ENCODE results near the gene SMYD3. TPM values are rescaled to one million over a fixed set of nuclear protein-coding genes. Genes with fewer than 3 reads are reported as not detected.

The SMYD3 gene
- total and polyA plus RNA-seq, 2 of the 4 experiments (the other 2 are of a cell fraction), result 26.5 to 37.6 TPM

- ATAC-seq (ENCODE audit: low read depth) (no peak), DNase-seq (peak; percentile 2)
- Histone ChIP-seq H4K91ac (ENCODE audit: insufficient read depth, low read depth, low read length) (no peak overlapping the region), H2AK9ac (replicated peaks; ENCODE audit: low read depth, low read length, poor library complexity) (no peak overlapping the region), H3K9ac (ENCODE audit: low read depth, low read length) (no peak overlapping the region), H2AK5ac (ENCODE audit: low read depth, low read length) (no peak overlapping the region), H3K18ac (ENCODE audit: low read depth, low read length) (no peak overlapping the region), H2BK20ac (ENCODE audit: low read depth, low read length) (no peak overlapping the region), H4K5ac (ENCODE audit: low read depth, low read length) (no peak overlapping the region), H3K27me3 (ENCODE audit: control insufficient read depth, insufficient read depth, low read length) (peaks cover 13% of the 10 kb centered on the region), H2BK15ac (ENCODE audit: low read depth, low read length) (no peak overlapping the region), H3K56ac (ENCODE audit: extremely low read depth, insufficient read depth, low read length) (no peak overlapping the region), H3K4me2 (ENCODE audit: low read depth, low read length) (no peak overlapping the region), H3K9me3 (ENCODE audit: control insufficient read depth, insufficient read depth, low read length) (peaks cover 13% of the 10 kb centered on the region), H2BK5ac (ENCODE audit: low read depth, low read length, poor library complexity, severe bottlenecking) (no peak overlapping the region), H4K8ac (ENCODE audit: low read depth in 2 of 2, low read length in 2 of 2) (no peak overlapping the region), H4K20me1 (ENCODE audit: insufficient read depth, low read length) (no peaks in the 10 kb centered on the region), H3K4me1 (ENCODE audit: control insufficient read depth, insufficient read depth, low read length) (no peaks in the 10 kb centered on the region), H3K36me3 (ENCODE audit: control insufficient read depth, insufficient read depth, low read length) (no peaks in the 10 kb centered on the region), H3K79me1 (ENCODE audit: low read depth in 1 of 2, low read length in 2 of 2) (no peaks in the 10 kb centered on the region), H2AFZ (replicated peaks; ENCODE audit: low read length, poor library complexity) (no peak overlapping the region), H3K9me1 (ENCODE audit: insufficient read depth, low read length) (no peaks in the 10 kb centered on the region), H3K4ac (ENCODE audit: low read depth, low read length) (no peak overlapping the region), H3K4me3 (ENCODE audit: insufficient read depth, low read depth, low read length) (no peak overlapping the region), H3K14ac (replicated peaks; ENCODE audit: low read depth, low read length) (no peak overlapping the region), H2BK120ac (ENCODE audit: low read depth, low read length) (no peak overlapping the region), H3K27ac (ENCODE audit: insufficient read depth, low read length) (no peak overlapping the region), H3K23ac (ENCODE audit: low read depth, low read length) (no peak overlapping the region)
- POLR2A ChIA-PET (ENCODE audit: unreplicated experiment), result no interaction called here
- no CpG with 5 or more reads among the region's 1 CpG for WGBS, 2 experiments (ENCODE audit: extremely low coverage in 2 of 2, insufficient read length in 1 of 2)
- in situ Hi-C loops (cut with MboI; ENCODE audit: low sequenced_read_pairs) (no loop called here), intact Hi-C loops (cut with micrococcal nuclease) (no loop called here), dilution Hi-C loops (cut with HindIII; ENCODE audit: low sequenced_read_pairs, unreplicated experiment) (no loop called here)
- BruUV-seq (replicated peaks), result no TSS peak
- peak; percentile 15; the same call in 1 of the 2 replicates for TF ChIP-seq CTCF (conservative IDR thresholded peaks at IDR 0.05; ENCODE audit: low read depth, low read length)
- TF ChIP-seq POLR2A (IDR thresholded peaks at IDR 0.05; ENCODE audit: low read depth, low read length), result no peak
- CTCF ChIA-PET, result interaction anchor here (1.1 kb wide), 1 partner anchor 16 kb away, joined by 3 read pairs; no protein-coding TSS in a partner anchor
These were observed 25.4 kb upstream of the SMYD3 start for GRCh38 chr1:246532519-246532918.
